Subcutaneous adipose tissue (tissue), 4 donors: ENCODE results near the gene TPP1. TPM values are rescaled to one million over a fixed set of nuclear protein-coding genes. Genes with fewer than 3 reads are reported as not detected.

Source experiments
- total RNA-seq, 4 donors: library from RNA; depleted of rRNA; stranded (reverse); fragments of >200 nt; gene quantifications; one replicate each; pipeline ENCODE4 v1.1.0, GENCODE V29; 2016
- TF ChIP-seq, protein P1 (sequence below): fragments of 450-650 bp; IDR thresholded peaks from one replicate; pipeline ENCODE4 v1.5.1; 2016; ENCODE audit warnings: low read depth, mild to moderate bottlenecking, control low read depth, antibody characterized with exemption, moderate library complexity

The TPP1 gene
- total RNA-seq, 4 donors from 2014 or later, result 44.8 to 178 (median 93.7) TPM

GRCh38 chr11:6612213-6613041 lies 6.8 kb downstream of the TPP1 start, which contains the start of gene TAF10:
TSS of gene TAF10 (minus strand) at chr11:6612216. CDS start at chr11:6612189, 27 bp downstream.
- TF ChIP-seq, protein P1, sequence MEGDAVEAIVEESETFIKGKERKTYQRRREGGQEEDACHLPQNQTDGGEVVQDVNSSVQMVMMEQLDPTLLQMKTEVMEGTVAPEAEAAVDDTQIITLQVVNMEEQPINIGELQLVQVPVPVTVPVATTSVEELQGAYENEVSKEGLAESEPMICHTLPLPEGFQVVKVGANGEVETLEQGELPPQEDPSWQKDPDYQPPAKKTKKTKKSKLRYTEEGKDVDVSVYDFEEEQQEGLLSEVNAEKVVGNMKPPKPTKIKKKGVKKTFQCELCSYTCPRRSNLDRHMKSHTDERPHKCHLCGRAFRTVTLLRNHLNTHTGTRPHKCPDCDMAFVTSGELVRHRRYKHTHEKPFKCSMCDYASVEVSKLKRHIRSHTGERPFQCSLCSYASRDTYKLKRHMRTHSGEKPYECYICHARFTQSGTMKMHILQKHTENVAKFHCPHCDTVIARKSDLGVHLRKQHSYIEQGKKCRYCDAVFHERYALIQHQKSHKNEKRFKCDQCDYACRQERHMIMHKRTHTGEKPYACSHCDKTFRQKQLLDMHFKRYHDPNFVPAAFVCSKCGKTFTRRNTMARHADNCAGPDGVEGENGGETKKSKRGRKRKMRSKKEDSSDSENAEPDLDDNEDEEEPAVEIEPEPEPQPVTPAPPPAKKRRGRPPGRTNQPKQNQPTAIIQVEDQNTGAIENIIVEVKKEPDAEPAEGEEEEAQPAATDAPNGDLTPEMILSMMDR, result no peak

GRCh38 chr11:6611963-6612212 lies 7.3 kb downstream of the TPP1 start:
- TF ChIP-seq, protein P1, result no peak

GRCh38 chr11:6611092-6611962 lies 7.9 kb downstream of the TPP1 start:
- TF ChIP-seq, protein P1, result no peak

DNA sequence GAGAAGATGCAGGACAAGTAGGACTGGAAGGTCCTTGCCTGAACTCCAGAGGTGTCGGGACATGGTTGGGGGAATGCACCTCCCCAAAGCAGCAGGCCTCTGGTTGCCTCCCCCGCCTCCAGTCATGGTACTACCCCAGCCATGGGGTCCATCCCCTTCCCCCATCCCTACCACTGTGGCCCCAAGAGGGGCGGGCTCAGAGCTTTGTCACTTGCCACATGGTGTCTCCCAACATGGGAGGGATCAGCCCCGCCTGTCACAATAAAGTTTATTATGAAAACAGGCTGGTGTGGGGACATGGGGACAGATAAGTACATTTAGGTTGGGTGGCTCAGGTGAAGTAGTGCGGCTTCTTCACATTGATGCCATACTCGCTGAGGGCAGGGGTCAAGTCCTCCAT lies 8.6 kb downstream of the TPP1 start:
- TF ChIP-seq, protein P1, result no peak

- TF ChIP-seq, protein P1, result no peak
These were observed 9.7 kb downstream of the TPP1 start for GRCh38 chr11:6609502-6610015.

DNA sequence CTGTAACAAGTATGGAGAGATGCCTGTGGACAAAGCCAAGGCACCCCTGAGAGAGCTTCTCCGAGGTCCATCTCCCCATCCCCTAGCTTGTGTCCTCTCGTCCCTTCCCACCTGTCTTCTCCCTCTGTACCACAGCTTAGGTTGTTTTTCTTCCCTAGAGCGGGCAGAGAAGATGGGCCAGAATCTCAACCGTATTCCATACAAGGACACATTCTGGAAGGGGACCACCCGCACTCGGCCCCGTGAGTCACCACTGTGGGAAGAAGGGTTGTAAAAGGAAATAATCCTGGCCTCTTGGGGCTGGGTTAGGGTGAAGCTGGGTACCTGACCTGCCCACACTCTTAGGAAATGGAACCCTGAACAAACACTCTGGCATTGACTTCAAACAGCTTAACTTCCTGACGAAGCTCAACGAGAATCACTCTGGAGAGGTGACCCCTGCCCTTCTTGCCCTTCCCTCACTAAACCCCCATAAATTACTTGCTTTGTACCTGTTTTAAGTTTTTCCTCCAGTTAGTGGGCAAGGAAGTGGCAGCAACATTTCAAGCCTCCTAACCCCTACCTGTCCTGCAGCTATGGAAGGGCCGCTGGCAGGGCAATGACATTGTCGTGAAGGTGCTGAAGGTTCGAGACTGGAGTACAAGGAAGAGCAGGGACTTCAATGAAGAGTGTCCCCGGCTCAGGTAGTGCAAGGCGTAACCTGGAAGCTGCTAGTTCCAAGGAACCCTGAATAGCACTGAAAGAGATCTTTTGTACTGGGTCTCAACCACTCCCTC lies 10.3 kb downstream of the TPP1 start:
- TF ChIP-seq, protein P1, result no peak
